RCC 7860 (cell line): ENCODE measurements around the gene CHRFAM7A.
"Not testable (repeated sequence)": the region's sequence is repeated elsewhere in the genome, so short reads cannot be mapped to it uniquely, and the experiment has no call there.

Source experiments
- DNase-seq: peaks from one replicate; pipeline ENCODE4 v3.0.0-alpha.2; 2015; ENCODE audit warnings: low spot score
- FAIRE-seq: peaks from 2 replicates; lab custom pipeline; 2012; peaks lifted over from hg19 to GRCh38; lab: Jason Lieb, UNC

Gene CHRFAM7A

GRCh38 chr15:30326145-30326544, 67.2 kb downstream of the CHRFAM7A start:
- not testable (repeated sequence) for FAIRE-seq, DNase-seq

DNA sequence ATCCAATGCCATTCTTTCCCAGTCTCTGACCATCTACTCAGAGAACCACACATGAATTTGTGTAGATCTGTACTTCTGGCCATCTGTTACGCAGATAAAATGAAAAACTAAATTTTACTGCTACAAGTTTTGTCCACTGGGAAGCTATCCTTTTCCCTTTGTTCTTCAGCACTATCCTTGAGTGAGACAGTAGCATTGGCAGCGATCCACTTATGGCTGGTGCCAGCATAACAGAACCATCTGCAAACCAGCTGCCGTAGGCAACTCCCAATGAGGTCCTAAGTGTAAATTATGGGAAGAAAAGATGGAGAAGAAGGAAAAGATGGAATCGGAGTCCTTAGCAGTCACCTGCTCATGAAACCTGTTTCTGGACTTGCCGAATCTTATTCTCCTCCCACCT, 72.3 kb downstream of the CHRFAM7A start:
- not testable (repeated sequence) for DNase-seq, FAIRE-seq

DNA sequence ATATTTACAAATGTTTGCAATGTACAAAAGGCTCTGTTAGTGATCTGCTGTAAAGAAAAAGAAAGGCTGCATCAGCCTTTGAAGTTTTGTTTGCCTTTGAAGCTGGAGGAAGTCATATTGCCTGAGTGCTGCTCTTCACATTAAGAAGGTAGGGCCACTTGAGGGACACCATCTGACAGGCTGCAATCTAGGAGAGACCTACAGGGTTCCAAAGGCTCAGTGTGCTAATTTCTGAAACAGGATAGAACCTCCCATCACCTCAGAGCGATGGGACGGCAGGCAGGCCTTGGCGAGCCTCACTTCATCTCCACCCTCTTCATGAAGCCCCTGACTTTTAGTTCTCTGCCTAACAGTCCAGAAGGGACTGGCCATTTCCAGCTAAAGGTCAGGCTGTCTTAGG, 77.6 kb downstream of the CHRFAM7A start:
- FAIRE-seq = not testable (repeated sequence)

GRCh38 chr15:30310575-30310974, 82.8 kb downstream of the CHRFAM7A start:
- FAIRE-seq, DNase-seq: not testable (repeated sequence)

More for the DNA sequence above, 77.6 kb downstream of the CHRFAM7A start:
- not testable (repeated sequence) for DNase-seq
